Measurements from ENCODE around the gene TEX22.
"Not testable (repeated sequence)": the region's sequence is repeated elsewhere in the genome, so short reads cannot be mapped to it uniquely, and the experiment has no call there.

- TF ChIP-seq, protein P1, sequence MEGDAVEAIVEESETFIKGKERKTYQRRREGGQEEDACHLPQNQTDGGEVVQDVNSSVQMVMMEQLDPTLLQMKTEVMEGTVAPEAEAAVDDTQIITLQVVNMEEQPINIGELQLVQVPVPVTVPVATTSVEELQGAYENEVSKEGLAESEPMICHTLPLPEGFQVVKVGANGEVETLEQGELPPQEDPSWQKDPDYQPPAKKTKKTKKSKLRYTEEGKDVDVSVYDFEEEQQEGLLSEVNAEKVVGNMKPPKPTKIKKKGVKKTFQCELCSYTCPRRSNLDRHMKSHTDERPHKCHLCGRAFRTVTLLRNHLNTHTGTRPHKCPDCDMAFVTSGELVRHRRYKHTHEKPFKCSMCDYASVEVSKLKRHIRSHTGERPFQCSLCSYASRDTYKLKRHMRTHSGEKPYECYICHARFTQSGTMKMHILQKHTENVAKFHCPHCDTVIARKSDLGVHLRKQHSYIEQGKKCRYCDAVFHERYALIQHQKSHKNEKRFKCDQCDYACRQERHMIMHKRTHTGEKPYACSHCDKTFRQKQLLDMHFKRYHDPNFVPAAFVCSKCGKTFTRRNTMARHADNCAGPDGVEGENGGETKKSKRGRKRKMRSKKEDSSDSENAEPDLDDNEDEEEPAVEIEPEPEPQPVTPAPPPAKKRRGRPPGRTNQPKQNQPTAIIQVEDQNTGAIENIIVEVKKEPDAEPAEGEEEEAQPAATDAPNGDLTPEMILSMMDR (IDR thresholded peaks at IDR 0.05), result not testable (repeated sequence)
- not testable (repeated sequence) for TF ChIP-seq POLR2A (IDR thresholded peaks at IDR 0.05)
These were observed 36.9 kb upstream of the TEX22 start for GRCh38 chr14:105361412-105361811.

All from Peyer's patch (tissue), 4 donors.